Amygdala (tissue), 56 donors: ENCODE measurements around the gene TRAP1.
"Not testable (repeated sequence)": the region's sequence is repeated elsewhere in the genome, so short reads cannot be mapped to it uniquely, and the experiment has no call there.

Source experiments
- DNase-seq, 56 donors: peaks; one replicate each; lab custom pipeline; 2025; lab: John Stamatoyannopoulos, UW

TRAP1 gene

GRCh38 chr16:3715430-3715829 is 1.9 kb downstream of the TRAP1 start:
- DNase-seq: no peak

GRCh38 chr16:3714378-3714777 is 2.9 kb downstream of the TRAP1 start:
- DNase-seq: not testable (repeated sequence)

- DNase-seq: no peak
Measured at GRCh38 chr16:3713587-3714242, 3.6 kb downstream of the TRAP1 start.

- no peak for DNase-seq
Measured at GRCh38 chr16:3712861-3713372, 4.4 kb downstream of the TRAP1 start.

GRCh38 chr16:3706253-3707012 is 10.9 kb downstream of the TRAP1 start:
- DNase-seq: peak in 1 of 56 donors; percentile 20

- no peak for DNase-seq
Measured at GRCh38 chr16:3702082-3702481, 15.2 kb downstream of the TRAP1 start.

GRCh38 chr16:3701531-3701930 is 15.8 kb downstream of the TRAP1 start:
- DNase-seq: no peak

GRCh38 chr16:3698941-3699340 is 18.4 kb downstream of the TRAP1 start:
- DNase-seq: peak in 5 of 56 donors; percentile 5 to 51 (median 12)

- DNase-seq: no peak
Measured at GRCh38 chr16:3696425-3697218, 20.7 kb downstream of the TRAP1 start.

- no peak for DNase-seq
Measured at GRCh38 chr16:3695610-3696369, 21.5 kb downstream of the TRAP1 start.

GRCh38 chr16:3694051-3694450 is 23.3 kb downstream of the TRAP1 start:
- DNase-seq: no peak

- DNase-seq: no peak
Measured at GRCh38 chr16:3691761-3692160, 25.6 kb downstream of the TRAP1 start.

- peak in 1 of 56 donors; percentile 20 for DNase-seq
Measured at GRCh38 chr16:3690980-3691720, 26.2 kb downstream of the TRAP1 start.

- peak; percentile 30 to 97 (median 81) for DNase-seq
Measured at GRCh38 chr16:3690470-3690928, 26.8 kb downstream of the TRAP1 start.

- no peak for DNase-seq
Measured at GRCh38 chr16:3689731-3690130, 27.6 kb downstream of the TRAP1 start.

- DNase-seq: no peak
Measured at GRCh38 chr16:3687792-3688191, 29.5 kb downstream of the TRAP1 start.

- no peak for DNase-seq
Measured at GRCh38 chr16:3687021-3687420, 30.3 kb downstream of the TRAP1 start.

- DNase-seq: peak in 28 of 56 donors; percentile 3 to 56 (median 24)
Measured at GRCh38 chr16:3681206-3681605, 36.1 kb downstream of the TRAP1 start.

GRCh38 chr16:3677994-3678393 is 39.3 kb downstream of the TRAP1 start:
- no peak for DNase-seq
